ENCODE data around the gene KLK14.

Gene KLK14

GRCh38 chr19:51086153-51086850 lies 3.6 kb upstream of the KLK14 start:
- DNase-seq (ENCODE audit: low spot score), result no peak

GRCh38 chr19:51084505-51084904 lies 1.8 kb upstream of the KLK14 start:
- DNase-seq (ENCODE audit: low spot score), result no peak

GRCh38 chr19:51083783-51084182 lies 1.1 kb upstream of the KLK14 start:
- no peak for DNase-seq (ENCODE audit: low spot score)

- DNase-seq (ENCODE audit: low spot score), result no peak
These were observed 494 bp upstream of the KLK14 start for GRCh38 chr19:51083181-51083580.

- no peak for DNase-seq (ENCODE audit: low spot score)
These were observed 1.2 kb downstream of the KLK14 start for GRCh38 chr19:51081476-51081875.

- no peak for DNase-seq (ENCODE audit: low spot score)
These were observed 3.1 kb downstream of the KLK14 start for GRCh38 chr19:51079481-51080110.

- DNase-seq (ENCODE audit: low spot score), result no peak
These were observed 4.0 kb downstream of the KLK14 start for GRCh38 chr19:51078731-51079130.

GRCh38 chr19:51078104-51078503 lies 4.6 kb downstream of the KLK14 start:
- DNase-seq (ENCODE audit: low spot score), result no peak

GRCh38 chr19:51076631-51077213 lies 6.0 kb downstream of the KLK14 start:
- no peak for DNase-seq (ENCODE audit: low spot score)

GRCh38 chr19:51075998-51076397 lies 6.7 kb downstream of the KLK14 start:
- DNase-seq (ENCODE audit: low spot score), result no peak

- DNase-seq (ENCODE audit: low spot score), result no peak
These were observed 11.6 kb downstream of the KLK14 start for GRCh38 chr19:51071095-51071405.

GRCh38 chr19:51070334-51071094 lies 12.2 kb downstream of the KLK14 start:
- no peak for DNase-seq (ENCODE audit: low spot score)

- DNase-seq (ENCODE audit: low spot score), result no peak
These were observed 16.1 kb downstream of the KLK14 start for GRCh38 chr19:51066393-51067186.

GRCh38 chr19:51065221-51065960 lies 17.3 kb downstream of the KLK14 start:
- no peak for DNase-seq (ENCODE audit: low spot score)

GRCh38 chr19:51064534-51065220 lies 18.0 kb downstream of the KLK14 start, which contains the start of gene KLK13:
Gene KLK13 (minus strand): TSS chr19:51065092. CDS start chr19:51065067, 25 bp downstream.
- no peak for DNase-seq (ENCODE audit: low spot score)

- DNase-seq (ENCODE audit: low spot score), result no peak
These were observed 19.0 kb downstream of the KLK14 start for GRCh38 chr19:51063664-51064063.

GRCh38 chr19:51060973-51061372 lies 21.7 kb downstream of the KLK14 start:
- DNase-seq (ENCODE audit: low spot score), result no peak

GRCh38 chr19:51060336-51060735 lies 22.4 kb downstream of the KLK14 start:
- no peak for DNase-seq (ENCODE audit: low spot score)

- DNase-seq (ENCODE audit: low spot score), result no peak
These were observed 23.0 kb downstream of the KLK14 start for GRCh38 chr19:51059715-51060114.

- no peak for DNase-seq (ENCODE audit: low spot score)
These were observed 26.8 kb downstream of the KLK14 start for GRCh38 chr19:51055866-51056265.

GRCh38 chr19:51047031-51047335 lies 35.7 kb downstream of the KLK14 start:
- no peak for DNase-seq (ENCODE audit: low spot score)
